Measurements from ENCODE around the gene FAIM2. TPM values are rescaled to one million over a fixed set of nuclear protein-coding genes. Genes with fewer than 3 reads are reported as not detected.
A peak's percentile ranks its signal among the peaks of the same experiment; 100 is the strongest.

Gene FAIM2
- polyA plus RNA-seq, result 1 to 10 TPM in 1 of 3 donors, under 1 TPM in 1, not detected in 1; 0.77 to 1.8 TPM

DNA sequence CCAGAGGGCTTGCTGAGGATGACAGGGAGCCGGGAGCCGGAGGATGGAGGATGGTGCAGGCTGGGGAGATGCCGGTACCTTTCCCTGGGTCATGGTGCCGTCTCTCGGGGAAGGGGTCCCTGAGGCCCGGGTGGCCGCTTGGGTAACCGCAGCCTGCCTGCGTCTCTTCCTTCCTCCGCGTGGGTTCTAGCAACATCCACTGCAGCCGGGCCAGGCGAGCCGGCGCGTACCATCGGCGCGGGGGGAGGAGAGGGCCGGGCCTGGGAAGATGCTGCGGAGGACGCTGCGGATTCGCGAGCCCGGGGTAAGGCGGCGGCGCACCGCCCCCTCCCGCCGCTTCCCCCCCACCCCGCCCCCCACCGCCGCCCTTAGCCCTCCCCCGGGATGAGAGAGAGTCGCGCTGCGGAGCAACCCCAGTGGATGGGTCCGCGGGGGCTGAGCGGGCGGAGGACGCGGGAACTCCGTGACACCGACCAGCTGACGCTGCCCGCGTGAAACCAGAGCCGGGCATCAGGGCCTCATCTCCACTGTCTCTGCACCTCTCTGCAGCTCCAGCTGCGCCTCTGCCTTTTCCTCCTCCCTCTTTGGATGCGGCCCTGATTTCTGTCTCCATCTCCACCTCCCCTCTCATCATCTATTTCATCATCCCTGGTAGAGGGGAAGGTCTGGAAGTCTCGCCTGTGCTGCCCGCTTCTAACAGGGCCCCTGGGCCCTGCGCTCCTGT lies at the start of gene FAIM2:
Gene FAIM2, minus strand, starts transcription at position 201 of the 724 bp plus-strand sequence. Its CDS starts 108 bp downstream, at position 93.
- peak; percentile 34 to 61 (median 42) for DNase-seq
- peak within 1 kb of the TSS; percentile 77 to 87 (median 85) for H3K4me3 Mint-ChIP-seq
- no peaks in the 10 kb centered on the region for H3K36me3 Mint-ChIP-seq
- peaks cover 10 to 11% of the 10 kb centered on the region in 2 donors for H3K4me1 Mint-ChIP-seq
- H3K27ac Mint-ChIP-seq, result peak within 1 kb of the TSS in 3 of 6 donors; percentile 35 to 74 (median 41)
- no peaks in the 10 kb centered on the region for H3K9me3 Mint-ChIP-seq
- H3K27me3 Mint-ChIP-seq (ENCODE audit: low read depth in 3 of 3), result peaks cover 2 to 5% (median 2%) of the 10 kb centered on the region in 3 donors

DNA sequence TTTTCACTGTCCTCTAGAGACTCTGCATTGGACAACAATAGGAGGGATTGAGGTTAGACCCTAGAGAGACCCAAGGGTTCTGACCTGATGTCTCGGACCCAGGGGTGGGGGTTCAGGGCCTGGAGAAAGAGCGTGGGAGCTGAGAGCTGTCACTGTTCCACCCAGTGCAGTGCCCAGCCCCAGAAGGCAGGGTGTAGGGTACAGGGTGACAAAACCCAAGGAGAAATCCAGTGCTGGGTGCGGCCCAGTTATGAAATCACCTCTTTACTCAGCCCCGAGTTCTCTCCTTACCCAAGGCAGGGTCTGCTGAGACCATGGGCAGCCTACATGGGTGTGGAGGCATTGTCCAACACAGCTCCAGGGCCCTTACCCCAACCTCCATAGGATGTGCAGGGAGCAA lies 49.5 kb upstream of the FAIM2 start:
- H3K9me3 Mint-ChIP-seq, result no peaks in the 10 kb centered on the region
- no peak overlapping the region for H3K27ac Mint-ChIP-seq
- H3K4me3 Mint-ChIP-seq, result no peak overlapping the region
- DNase-seq, result no peak
- peaks cover 7 to 22% (median 10%) of the 10 kb centered on the region in 3 donors for H3K27me3 Mint-ChIP-seq (ENCODE audit: low read depth in 3 of 3)
- no peaks in the 10 kb centered on the region for H3K4me1 Mint-ChIP-seq
- no peaks in the 10 kb centered on the region for H3K36me3 Mint-ChIP-seq

DNA sequence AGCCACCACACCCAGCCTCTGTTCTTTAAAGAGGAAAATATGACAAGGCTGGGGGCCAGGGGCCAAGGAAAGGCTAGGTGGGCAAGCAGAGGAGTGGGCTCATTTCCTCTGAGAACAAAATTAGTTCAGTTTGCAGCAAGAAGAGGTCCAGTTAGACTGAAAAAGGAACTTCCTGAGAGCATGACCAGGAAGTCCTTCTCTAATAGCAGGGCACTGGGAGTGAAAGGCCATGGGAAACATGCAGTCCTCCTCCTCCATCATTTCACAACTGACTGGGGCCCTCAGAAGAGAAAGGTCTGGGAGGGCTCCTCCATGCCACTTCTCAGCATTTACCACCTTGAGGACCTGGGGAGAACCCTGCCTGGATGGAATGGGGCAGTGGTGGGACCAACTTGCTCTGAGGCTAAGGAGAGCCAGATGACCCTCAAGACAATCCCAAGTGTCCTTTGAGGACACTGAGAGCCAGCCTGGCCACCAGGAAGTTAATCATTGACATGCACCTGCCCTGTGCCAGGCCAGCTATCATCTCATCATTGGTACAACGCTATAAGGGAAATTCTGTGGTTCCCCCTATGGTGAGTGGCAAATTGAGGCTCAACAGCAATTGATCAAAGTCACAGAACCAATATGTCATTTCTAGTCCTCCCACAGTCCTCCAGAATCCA lies 48.8 kb upstream of the FAIM2 start:
- Mint-ChIP-seq H3K27me3 (ENCODE audit: low read depth in 3 of 3) (peaks cover 5 to 20% (median 10%) of the 10 kb centered on the region in 3 donors), H3K9me3 (no peaks in the 10 kb centered on the region), H3K27ac (no peak overlapping the region), H3K4me3 (no peak overlapping the region), H3K4me1 (no peaks in the 10 kb centered on the region), H3K36me3 (no peaks in the 10 kb centered on the region)
- no peak for DNase-seq

GRCh38 chr12:49951411-49952240 lies 47.9 kb upstream of the FAIM2 start:
- H3K4me3 Mint-ChIP-seq, result no peak overlapping the region
- H3K27ac Mint-ChIP-seq, result no peak overlapping the region
- H3K9me3 Mint-ChIP-seq, result no peaks in the 10 kb centered on the region
- H3K36me3 Mint-ChIP-seq, result no peaks in the 10 kb centered on the region
- no peaks in the 10 kb centered on the region for H3K4me1 Mint-ChIP-seq
- no peak for DNase-seq
- H3K27me3 Mint-ChIP-seq (ENCODE audit: low read depth in 3 of 3), result peaks cover 5 to 13% (median 6%) of the 10 kb centered on the region in 3 donors

DNA sequence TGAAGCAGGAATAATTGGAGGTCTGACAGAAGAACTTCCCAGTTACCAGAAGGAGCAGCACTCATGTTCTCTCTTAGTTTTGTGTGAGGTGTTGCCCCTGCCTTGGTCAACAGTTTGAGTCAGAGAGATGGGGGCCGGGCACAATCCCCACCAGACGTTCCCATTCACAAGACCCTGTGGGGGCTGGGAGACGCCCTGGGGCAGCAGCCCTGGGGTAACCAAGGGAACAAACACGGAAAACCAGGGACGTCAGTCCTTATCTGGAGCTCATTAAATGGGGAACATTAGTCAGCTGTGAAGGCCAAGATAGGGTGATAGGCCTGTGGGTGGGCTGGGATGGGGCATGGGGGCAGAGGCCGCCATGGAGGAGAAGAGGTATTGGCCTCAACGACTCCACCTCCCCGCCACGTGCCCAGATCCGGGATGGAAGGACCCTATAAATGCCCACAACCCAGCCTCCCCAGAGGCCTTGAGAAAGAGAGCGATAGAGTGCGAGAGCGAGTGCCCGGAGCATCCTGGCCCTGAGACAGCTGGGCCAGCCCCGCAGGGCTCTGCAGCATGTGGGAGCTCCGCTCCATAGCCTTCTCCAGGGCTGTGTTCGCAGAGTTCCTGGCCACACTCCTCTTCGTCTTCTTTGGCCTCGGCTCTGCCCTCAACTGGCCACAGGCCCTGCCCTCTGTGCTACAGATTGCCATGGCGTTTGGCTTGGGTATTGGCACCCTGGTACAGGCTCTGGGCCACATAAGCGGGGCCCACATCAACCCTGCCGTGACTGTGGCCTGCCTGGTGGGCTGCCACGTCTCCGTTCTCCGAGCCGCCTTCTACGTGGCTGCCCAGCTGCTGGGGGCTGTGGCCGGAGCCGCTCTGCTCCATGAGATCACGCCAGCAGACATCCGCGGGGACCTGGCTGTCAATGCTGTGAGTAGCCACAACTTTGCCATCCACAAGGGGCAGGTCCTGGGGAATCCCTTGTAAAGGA lies 46.9 kb upstream of the FAIM2 start, which contains the start of gene AQP2:
Gene AQP2, plus strand, starts transcription at position 465 of the 979 bp plus-strand sequence. Its CDS starts 94 bp downstream, at position 559.
- no peak within 1 kb of the TSS for H3K27ac Mint-ChIP-seq
- no peak for DNase-seq
- H3K4me3 Mint-ChIP-seq, result no peak within 1 kb of the TSS
- H3K36me3 Mint-ChIP-seq, result no peaks in the 10 kb centered on the region
- H3K9me3 Mint-ChIP-seq, result no peaks in the 10 kb centered on the region
- peaks cover 5 to 10% (median 9%) of the 10 kb centered on the region in 3 donors for H3K27me3 Mint-ChIP-seq (ENCODE audit: low read depth in 3 of 3)
- peaks cover 4 to 8% of the 10 kb centered on the region in 2 donors for H3K4me1 Mint-ChIP-seq

GRCh38 chr12:49949866-49950265 lies 46.2 kb upstream of the FAIM2 start:
- no peaks in the 10 kb centered on the region for H3K9me3 Mint-ChIP-seq
- DNase-seq, result no peak
- peaks cover 7 to 14% of the 10 kb centered on the region in 2 donors for H3K4me1 Mint-ChIP-seq
- H3K4me3 Mint-ChIP-seq, result no peak overlapping the region
- H3K27ac Mint-ChIP-seq, result no peak overlapping the region
- H3K36me3 Mint-ChIP-seq, result no peaks in the 10 kb centered on the region
- peaks cover 5 to 10% (median 8%) of the 10 kb centered on the region in 3 donors for H3K27me3 Mint-ChIP-seq (ENCODE audit: low read depth in 3 of 3)

GRCh38 chr12:49948866-49949845 lies 45.5 kb upstream of the FAIM2 start:
- no peaks in the 10 kb centered on the region for H3K9me3 Mint-ChIP-seq
- H3K4me3 Mint-ChIP-seq, result no peak overlapping the region
- H3K4me1 Mint-ChIP-seq, result peaks cover 7 to 14% of the 10 kb centered on the region in 2 donors
- no peak for DNase-seq
- no peak overlapping the region for H3K27ac Mint-ChIP-seq
- H3K36me3 Mint-ChIP-seq, result no peaks in the 10 kb centered on the region
- H3K27me3 Mint-ChIP-seq (ENCODE audit: low read depth in 3 of 3), result peaks cover 4 to 5% (median 5%) of the 10 kb centered on the region in 3 donors

GRCh38 chr12:49947593-49948226 lies 44.0 kb upstream of the FAIM2 start:
- H3K27me3 Mint-ChIP-seq (ENCODE audit: low read depth in 3 of 3), result peaks cover 3 to 5% (median 5%) of the 10 kb centered on the region in 3 donors
- H3K4me1 Mint-ChIP-seq, result peaks cover 7 to 14% of the 10 kb centered on the region in 2 donors
- DNase-seq, result no peak
- no peak overlapping the region for H3K27ac Mint-ChIP-seq
- H3K4me3 Mint-ChIP-seq, result no peak overlapping the region
- H3K36me3 Mint-ChIP-seq, result no peaks in the 10 kb centered on the region
- no peaks in the 10 kb centered on the region for H3K9me3 Mint-ChIP-seq

GRCh38 chr12:49946497-49946896 lies 42.8 kb upstream of the FAIM2 start:
- no peaks in the 10 kb centered on the region for H3K36me3 Mint-ChIP-seq
- no peak for DNase-seq
- H3K4me3 Mint-ChIP-seq, result no peak overlapping the region
- no peaks in the 10 kb centered on the region for H3K9me3 Mint-ChIP-seq
- H3K27me3 Mint-ChIP-seq (ENCODE audit: low read depth in 3 of 3), result peaks cover 3 to 5% (median 5%) of the 10 kb centered on the region in 3 donors
- H3K27ac Mint-ChIP-seq, result no peak overlapping the region
- peaks cover 7 to 14% of the 10 kb centered on the region in 2 donors for H3K4me1 Mint-ChIP-seq

DNA sequence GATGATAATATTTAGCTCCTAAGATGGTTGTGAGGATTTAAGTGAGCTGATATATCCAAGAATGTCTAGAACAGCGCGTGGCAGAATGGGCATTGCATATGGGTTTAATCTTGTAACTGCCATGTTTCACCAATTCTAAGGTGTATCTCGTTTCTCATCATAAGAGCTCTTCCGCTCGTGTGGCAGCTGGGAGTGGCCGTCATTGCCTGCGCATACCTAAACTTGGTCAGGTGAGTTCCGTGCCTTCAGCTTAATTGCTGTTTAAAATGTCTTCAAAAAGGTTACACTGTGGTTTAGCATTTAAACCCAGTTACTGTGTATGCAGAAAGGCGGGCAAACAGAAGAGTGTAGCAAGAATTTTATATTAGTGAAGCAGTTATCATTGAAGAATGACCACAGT lies 42.4 kb upstream of the FAIM2 start:
- Mint-ChIP-seq H3K9me3 (no peaks in the 10 kb centered on the region), H3K36me3 (no peaks in the 10 kb centered on the region), H3K4me3 (peak overlapping the region in 2 of 5 donors; percentile 87), H3K4me1 (peaks cover 7 to 14% of the 10 kb centered on the region in 2 donors), H3K27ac (peak overlapping the region in 3 of 6 donors; percentile 24 to 87 (median 60)), H3K27me3 (ENCODE audit: low read depth in 3 of 3) (peaks cover 2 to 5% (median 4%) of the 10 kb centered on the region in 3 donors)
- DNase-seq, result no peak

GRCh38 chr12:49945394-49946080 lies 41.8 kb upstream of the FAIM2 start:
- no peaks in the 10 kb centered on the region for H3K36me3 Mint-ChIP-seq
- peaks cover 7 to 14% of the 10 kb centered on the region in 2 donors for H3K4me1 Mint-ChIP-seq
- peak overlapping the region; percentile 66 to 94 (median 86) for H3K27ac Mint-ChIP-seq
- peak; percentile 56 to 71 (median 63) for DNase-seq
- peak overlapping the region; percentile 85 to 89 (median 87) for H3K4me3 Mint-ChIP-seq
- H3K27me3 Mint-ChIP-seq (ENCODE audit: low read depth in 3 of 3), result peaks cover 0 to 5% (median 2%) of the 10 kb centered on the region in 3 donors
- no peaks in the 10 kb centered on the region for H3K9me3 Mint-ChIP-seq
